GM19328 (cell line): ENCODE results near the gene OR10J5.
"Not testable (repeated sequence)": the region's sequence is repeated elsewhere in the genome, so short reads cannot be mapped to it uniquely, and the experiment has no call there.

Experiments used
- ATAC-seq: cut with Tn5 transposase; IDR thresholded peaks from one replicate; pipeline ENCODE4 v1.9.1; 2021; ENCODE audit warnings: mild to moderate bottlenecking, moderate library complexity; ENCODE audit not compliant: unreplicated experiment

OR10J5 gene, protein sequence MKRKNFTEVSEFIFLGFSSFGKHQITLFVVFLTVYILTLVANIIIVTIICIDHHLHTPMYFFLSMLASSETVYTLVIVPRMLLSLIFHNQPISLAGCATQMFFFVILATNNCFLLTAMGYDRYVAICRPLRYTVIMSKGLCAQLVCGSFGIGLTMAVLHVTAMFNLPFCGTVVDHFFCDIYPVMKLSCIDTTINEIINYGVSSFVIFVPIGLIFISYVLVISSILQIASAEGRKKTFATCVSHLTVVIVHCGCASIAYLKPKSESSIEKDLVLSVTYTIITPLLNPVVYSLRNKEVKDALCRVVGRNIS

DNA sequence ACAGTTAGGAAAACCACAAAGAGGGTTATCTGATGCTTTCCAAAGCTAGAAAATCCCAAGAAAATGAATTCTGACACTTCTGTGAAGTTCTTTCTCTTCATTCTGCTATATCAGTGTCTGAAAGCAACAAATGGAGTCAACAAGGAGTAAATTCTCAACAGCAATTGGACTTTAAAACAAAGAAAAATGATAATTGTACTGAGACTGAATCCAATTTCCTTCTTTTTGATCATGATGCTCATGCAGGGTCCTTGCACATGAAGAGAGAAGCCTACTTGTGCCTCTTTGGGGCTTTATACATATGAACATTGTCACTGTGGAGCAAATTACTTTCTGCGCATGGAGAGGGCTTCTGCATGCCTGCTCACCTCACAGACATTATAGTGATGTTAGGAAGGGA, at the start of gene OR10J5:
Gene OR10J5 (minus strand): TSS at position 101 of the 400 bp plus-strand sequence. CDS start 0 bp downstream, at position 101.
- ATAC-seq = no peak

DNA sequence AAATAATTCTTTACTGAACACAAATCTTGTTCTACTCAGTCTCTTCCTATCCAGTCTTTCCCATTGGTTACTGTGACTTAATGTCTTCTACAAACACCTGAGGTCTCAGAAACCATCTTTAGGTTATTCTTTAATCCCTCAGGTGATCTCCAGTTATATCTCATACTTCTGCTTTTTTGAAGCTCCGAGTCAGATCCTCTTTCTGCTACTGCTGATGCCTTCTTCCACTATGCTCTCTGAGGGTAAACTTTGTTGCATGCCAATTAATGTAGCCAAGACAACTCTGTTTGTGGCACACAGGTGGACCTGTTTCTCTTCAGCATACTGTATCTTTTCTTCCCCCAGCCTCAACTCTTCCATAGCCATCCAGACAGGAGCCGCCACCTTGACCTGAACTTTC, 48.7 kb upstream of the OR10J5 start:
- no peak for ATAC-seq

DNA sequence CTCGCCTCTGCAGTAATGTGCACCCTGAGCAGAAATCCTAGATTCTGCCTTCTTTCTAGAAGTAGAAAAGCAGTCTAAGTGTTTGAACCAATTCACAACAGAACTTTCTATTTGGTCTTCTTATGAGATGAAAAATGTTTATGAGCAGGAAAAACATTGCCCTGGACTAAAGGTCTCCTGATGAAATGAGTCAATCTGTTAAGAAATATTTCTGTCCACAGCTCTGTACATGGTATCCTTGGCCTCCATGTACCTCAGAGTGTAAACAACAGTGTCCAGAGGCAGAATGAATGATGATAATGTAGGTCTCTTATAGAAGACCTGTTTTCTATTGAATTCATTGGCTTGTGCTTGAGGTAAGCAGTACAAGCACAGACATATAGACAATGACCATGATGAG, 45.6 kb upstream of the OR10J5 start:
- no peak for ATAC-seq

DNA sequence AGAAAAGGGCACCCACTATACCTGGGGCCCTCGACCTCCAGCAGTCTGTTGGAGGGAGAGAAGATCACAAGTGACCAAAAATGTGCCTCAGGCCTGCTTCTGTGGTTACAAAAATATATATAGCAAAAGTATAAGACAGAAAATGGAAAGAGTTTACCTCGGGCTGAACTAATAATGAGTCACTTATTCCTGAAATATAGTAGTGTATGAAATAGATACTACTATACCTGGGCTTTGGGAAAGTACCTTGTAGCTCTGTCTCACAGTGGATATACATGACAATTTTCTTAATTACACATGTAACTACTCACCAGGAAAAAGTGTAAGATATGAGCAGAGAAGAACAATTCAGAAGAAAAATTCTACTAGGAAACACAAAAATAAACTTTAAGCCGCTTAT, 44.5 kb upstream of the OR10J5 start:
- ATAC-seq = no peak

DNA sequence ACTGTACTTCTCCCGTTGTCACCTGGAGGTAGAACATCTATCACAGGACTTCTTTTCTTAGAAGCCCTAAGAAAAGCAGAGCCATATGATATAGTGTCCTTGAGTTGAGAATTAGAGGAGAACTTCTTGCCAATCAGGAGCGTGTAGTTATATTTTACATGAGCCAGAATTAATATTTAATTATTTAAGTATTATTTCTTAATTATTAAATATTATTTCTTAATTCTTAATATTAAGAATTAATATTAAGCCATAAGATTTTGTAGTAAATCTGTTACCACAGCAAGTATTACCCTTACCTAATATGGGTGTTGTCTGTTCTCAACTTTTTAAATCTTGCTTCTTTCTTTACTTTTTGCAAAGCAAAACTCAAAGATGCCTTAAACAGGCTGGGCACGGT, 41.6 kb upstream of the OR10J5 start:
- no peak for ATAC-seq

DNA sequence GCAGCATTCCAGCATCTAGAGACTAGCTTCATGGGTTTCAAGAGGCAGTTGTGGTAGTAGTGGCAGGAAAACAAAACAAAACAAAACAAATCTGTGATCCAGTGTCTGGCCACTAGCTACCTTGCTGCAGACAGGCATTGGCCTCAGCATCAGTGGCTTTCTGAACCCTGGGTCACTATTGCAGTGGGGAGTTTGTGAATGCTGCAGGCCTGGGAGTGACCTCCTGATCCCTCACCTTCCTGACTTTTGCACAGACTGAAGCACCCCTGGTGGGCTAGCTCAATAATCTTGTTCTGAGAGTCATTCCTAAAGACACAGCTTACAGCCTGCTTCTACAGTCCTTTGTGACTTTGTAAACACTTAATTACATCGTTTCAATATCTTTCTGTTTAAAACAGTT, 26.9 kb upstream of the OR10J5 start:
- no peak for ATAC-seq

DNA sequence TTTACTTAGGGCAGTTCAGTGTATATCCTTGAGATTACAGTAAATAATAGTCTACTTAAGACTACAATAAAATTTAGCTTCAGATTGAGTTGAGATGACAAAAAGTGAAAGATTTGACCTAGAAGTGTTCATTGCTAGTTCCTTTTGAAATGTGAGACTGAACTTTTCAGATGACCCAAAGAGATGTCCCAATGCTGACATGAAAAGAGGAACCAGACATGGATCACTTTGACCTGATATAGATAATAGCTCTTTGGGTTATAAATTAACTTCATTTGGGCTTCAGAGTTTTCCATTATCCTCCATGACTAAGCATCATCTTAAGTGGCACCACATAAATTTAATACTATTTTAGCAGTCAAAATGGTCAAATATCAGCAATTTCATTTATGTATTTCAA, 25.7 kb upstream of the OR10J5 start:
- no peak for ATAC-seq

DNA sequence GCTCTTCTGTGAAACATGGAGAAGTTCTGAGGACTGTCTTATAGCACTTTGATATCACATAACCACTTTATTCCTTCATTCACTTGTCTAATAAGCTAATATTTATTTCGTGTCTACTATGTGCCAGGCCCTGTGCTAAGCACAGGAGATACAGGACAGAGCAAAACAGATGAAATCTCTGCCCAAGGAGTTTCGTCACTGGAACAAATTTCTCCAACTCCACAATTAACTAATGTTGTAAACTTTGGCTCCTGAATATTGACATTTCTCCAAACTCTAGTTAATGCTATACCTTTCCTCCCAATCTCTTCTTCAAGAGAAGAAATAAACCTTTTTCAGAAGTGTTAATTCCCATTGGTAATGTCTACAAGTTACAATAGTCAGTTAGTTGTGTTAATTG, 24.8 kb upstream of the OR10J5 start:
- ATAC-seq = no peak

DNA sequence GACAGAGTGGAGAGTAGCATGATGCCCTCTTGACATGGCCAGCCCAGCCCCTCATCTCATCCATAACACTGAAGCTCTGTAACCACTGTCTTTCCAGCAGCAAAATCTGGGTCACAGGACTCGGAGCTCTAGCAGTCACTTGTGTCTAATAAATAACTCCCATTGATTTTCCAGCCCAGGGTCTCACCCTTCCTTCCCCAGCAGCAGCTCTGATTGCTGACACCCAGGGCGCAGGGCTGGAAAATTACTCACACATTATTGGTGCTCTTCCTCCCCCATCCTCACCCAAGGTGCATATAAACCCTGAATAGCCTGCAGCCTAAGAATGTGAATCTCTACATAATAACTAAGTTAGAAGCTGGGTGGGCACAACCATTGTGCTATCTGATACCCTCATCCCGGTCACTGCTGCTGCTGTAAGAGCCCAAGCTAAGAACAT, 21.1 kb upstream of the OR10J5 start:
- ATAC-seq = no peak

DNA sequence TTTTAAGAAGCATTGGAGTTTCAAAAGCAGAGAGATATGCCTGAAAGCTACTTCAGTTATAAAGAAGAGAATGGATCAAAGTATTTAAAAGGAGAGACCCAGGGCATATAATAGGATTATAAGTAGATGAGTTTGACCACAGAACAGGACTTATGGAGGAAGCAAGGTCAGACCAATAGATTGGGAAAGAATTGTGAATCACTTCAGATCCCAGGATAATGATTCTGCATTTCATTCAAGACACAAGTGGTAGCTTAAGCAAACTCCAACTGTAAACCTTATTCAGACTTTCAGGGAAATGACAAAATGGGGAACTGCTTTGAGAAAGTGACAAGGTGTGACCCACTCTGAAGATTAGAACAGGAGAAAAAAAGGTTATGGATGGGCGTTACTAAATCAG, 18.9 kb upstream of the OR10J5 start:
- ATAC-seq = no peak

DNA sequence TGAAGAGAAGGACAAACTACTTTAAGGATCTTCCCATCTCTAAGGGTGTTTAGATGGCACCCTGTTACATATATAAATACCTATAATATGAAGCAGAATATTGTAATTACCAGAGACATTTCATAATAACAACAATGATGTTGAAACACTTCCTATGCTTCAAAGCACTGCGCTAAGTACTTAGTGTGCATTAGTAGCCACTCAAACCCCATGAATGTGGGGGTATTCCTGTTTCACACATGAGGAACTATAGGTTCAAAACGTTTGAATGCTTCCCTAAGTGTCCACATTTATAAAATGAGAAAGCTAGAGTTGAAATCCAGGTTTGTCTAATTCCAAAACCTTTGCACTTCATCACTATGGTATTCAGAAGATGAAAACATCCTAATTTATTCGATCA, 18.5 kb upstream of the OR10J5 start:
- no peak for ATAC-seq

DNA sequence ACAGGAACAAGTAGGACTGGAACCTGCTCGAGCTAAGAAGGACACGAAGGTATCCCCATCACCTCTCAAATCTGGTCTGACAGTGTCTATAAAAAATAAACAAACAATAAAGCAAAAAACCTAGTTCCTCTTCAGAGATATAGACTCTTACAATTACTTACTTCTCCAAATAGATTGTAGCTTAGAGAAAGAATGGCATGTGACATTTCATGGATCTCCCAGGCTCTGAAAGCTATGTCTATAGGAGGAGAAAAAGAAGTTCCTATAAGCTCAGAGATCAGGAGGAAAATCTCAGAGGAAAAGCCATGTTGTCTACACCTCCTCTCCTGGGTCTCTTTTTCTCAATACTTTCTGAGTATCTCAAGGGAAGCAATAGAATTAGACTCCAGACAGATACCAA, 12.3 kb upstream of the OR10J5 start:
- ATAC-seq = no peak

DNA sequence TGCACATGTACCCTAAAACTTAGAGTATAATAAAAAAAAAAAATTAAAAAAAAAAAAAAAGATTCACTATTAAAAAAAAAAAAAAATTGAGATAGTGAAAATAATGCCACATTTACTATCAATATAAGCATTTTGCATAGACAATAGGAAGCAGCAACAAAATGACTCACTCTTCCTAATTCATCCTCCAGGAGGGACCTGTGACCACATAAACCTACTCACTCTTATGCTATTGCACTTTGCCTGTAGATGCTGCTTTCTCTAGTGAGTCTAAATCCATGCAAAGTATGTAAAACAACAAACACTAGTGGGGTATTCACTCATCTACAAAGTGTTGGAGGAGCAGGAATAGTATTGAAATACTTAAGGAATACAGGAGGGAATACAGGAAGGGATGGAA, 2.9 kb downstream of the OR10J5 start:
- no peak for ATAC-seq

DNA sequence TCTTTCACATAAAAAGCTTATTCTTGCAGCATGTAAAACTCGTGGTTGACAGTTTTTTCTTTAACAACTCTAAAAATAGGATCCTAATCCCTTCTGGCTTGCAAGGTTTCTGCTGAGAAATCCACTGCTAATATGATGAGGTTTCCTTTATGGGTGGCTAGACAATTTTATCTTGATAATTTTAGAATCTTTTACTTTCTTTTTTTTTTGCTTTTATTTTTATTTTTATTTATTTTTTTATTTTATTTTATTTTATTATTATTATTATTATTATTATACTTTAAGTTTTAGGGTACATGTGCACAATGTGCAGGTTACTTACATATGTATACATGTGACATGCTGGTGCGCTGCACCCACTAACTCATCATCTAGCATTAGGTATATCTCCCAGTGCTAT, 11.0 kb downstream of the OR10J5 start:
- not testable (repeated sequence) for ATAC-seq

DNA sequence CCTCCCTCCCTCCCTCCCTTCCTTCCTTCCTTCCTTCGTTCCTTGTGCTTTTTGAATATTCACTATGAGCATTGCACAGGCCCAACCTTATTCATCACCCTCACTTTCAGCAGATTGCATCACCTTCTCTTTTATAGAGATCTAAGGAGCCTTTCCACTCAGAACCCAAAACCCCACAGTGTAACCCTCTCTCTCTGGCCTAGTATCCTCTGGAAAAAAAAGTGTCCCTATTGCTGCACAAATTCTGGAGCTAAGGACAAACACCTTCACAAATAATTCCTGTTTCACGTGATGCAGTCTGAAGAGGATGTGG, 25.6 kb downstream of the OR10J5 start:
- no peak for ATAC-seq

DNA sequence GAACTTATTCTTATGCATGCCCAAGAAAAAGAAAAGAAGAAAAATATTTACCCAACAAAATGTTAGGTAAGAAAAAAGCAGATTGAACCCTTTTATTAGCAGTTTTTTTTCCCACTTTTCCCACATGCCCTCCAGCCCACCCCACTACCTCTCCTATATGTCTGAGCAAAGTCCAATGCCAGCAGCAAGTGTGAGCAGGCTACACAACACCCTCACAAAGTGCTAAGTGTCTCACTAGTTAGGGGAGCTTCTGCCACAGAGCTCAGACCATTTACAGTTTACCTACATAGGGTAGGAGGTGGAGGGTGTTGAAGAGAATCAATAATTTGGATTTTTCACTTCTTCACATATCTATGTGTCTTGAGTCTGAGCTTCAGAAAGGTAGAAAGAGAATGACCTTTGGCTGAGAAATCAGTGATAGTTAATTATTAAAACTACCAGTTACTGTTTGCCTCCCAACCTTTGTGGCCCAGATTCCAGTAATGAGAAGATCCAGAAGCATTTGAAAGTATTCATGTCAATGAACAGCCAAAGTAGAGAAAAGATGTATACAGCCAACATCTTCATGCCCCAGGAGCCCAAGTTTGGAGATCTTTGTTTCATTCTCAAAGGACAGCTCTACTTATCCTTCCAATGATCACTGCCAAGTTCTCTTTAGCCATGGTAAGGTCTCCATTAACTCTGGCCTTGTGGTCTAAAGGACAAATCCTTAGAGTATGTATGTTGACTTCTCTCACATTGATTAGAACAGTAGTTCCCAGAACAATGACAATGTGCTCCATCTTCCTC, 26.2 kb downstream of the OR10J5 start:
- no peak for ATAC-seq

DNA sequence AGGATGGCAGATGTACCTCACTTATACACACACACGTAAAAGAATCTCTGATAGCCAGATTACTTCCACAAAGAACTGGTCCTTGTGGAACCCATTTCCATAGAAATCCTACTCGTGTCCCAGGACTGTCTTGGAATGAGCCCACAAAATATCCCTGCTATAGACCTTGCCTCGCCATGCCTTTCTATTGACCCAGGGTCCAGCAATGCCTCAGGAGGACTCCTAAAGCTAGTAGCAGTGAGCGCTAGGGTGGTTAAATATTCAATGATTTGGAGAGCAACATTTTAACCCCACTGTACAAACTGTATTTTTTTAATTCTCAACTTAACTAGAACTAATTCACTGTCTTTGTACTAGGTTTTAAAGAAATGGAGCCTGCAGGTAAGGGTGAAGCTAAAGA, 26.9 kb downstream of the OR10J5 start:
- ATAC-seq = no peak

DNA sequence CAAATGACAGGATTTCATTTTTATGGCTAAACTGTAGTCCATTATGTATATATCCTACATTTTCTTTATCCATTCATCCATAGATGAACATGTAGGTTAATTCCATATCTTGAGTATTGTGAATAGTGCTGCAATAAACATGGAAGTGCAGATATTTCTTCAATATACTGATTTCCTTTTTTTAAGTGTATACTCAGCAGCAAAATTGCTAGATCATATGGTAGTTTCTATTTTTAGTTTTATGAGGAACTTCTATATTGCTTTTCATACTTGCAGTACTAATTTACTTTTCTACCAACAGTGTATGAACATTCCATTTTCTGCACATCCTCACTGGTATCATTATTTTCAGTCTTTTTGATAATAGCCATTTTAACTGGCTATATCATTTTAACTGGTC, 30.1 kb downstream of the OR10J5 start:
- ATAC-seq = no peak

DNA sequence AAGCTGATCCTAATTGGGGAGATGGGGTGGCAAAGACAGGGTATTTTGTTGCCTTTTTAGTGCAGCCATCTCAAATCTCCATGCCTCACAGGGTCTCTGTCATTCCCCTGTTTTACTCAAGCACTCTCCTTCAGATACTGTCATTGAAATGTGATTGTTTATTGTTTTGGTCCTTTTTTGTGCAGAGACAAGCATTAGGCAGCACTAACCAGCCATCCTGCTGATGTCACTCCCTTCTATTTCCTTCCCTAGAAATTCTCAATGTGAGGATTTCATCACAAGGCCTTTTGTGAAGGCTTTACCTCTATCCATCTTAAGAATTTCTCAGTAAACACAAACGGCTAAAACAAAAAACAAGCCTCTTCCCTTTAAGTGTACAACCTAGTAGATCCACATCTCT, 34.7 kb downstream of the OR10J5 start:
- ATAC-seq = no peak

DNA sequence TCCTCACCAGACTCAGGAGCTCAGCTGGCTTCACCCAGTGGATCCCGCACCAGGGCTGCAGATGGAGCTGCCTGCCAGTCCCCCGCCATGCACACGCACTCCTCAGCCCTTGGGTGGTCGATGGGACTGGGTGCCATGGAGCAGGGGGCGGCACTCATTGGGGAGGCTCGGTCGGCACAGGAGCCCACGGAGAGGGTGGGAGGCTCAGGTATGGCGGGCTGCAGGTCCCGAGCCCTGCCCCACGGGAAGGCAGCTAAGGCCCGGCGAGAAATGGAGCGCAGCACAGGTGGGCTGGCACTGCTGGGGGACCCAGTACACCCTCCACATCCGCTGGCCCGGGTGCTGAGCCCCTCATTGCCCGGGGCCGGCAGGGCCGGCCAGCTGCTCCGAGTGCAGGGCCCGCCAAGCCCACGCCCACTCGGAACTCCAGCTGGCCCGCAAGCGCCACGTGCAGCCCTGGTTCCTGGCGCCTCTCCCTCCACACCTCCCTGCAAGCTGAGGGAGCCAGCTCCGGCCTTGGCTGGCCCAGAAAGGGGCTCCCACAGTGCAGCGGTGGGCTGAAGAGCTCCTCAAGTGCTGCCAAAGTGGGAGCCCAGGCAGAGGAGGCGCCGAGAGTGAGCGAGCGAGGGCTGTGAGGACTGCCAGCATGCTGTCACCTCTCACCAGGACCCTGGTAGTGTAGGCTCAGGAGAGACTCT, 41.1 kb downstream of the OR10J5 start:
- not testable (repeated sequence) for ATAC-seq

DNA sequence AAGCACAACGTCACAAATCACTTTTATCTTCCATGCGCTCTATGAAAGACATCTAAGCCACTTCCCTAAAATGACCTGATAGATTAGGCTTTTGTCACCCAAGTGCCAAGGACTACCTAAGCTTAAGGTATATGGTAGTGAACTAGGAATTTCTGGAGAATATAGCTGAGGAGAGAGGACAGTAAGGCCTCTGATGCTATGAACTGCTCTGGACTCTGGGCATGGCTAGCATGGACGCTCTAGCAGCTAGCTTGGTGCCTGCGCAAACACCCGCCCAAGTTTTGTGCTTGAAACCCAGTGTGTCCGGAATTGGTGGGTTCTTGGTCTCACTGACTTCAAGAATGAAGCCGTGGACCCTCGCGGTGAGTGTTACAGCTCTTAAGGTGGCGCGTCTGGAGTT, 42.5 kb downstream of the OR10J5 start:
- no peak for ATAC-seq
